Measurements from ENCODE around the gene TNS4.

DNA sequence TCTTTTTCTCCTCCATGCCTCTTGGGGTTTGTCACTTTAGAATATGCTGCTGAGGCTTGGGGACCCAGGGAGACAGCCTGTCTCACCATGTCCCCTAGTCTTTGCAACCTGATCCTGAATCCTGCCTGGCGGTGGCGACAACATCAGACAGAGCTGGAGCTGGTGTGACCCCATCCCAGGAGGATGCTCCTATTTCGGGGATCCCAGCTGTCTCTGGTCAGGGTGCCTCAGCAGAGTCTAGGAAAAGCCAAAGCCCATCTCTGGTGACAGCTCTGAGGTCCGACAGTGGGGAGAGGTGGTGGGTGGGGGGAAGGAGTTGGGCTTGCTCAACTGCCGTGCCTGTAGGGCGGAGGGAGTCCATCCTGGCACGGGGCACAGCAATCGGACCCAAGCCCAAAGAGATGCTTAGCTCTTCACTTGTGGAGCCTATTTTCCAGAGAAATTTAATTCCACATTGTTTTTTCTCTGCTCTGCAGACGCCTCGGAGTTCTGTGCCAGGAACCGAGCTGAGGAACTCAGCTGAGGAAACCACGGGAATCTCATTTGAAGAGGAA is 10.3 kb upstream of the TNS4 start:
- TF ChIP-seq, protein P1, sequence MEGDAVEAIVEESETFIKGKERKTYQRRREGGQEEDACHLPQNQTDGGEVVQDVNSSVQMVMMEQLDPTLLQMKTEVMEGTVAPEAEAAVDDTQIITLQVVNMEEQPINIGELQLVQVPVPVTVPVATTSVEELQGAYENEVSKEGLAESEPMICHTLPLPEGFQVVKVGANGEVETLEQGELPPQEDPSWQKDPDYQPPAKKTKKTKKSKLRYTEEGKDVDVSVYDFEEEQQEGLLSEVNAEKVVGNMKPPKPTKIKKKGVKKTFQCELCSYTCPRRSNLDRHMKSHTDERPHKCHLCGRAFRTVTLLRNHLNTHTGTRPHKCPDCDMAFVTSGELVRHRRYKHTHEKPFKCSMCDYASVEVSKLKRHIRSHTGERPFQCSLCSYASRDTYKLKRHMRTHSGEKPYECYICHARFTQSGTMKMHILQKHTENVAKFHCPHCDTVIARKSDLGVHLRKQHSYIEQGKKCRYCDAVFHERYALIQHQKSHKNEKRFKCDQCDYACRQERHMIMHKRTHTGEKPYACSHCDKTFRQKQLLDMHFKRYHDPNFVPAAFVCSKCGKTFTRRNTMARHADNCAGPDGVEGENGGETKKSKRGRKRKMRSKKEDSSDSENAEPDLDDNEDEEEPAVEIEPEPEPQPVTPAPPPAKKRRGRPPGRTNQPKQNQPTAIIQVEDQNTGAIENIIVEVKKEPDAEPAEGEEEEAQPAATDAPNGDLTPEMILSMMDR (conservative IDR thresholded peaks at IDR 0.05; ENCODE audit: low read length): no peak
- no peak for TF ChIP-seq EZH2phosphoT487 (IDR thresholded peaks at IDR 0.05; ENCODE audit: borderline replicate concordance, low read depth, low read length)
